ENCODE results near the gene TRAPPC2.
"Not testable (repeated sequence)": the region's sequence is repeated elsewhere in the genome, so short reads cannot be mapped to it uniquely, and the experiment has no call there.

The TRAPPC2 gene

GRCh38 chrX:13681595-13681994, 52.8 kb downstream of the TRAPPC2 start:
- H3K27me3 ChIP-seq (replicated peaks; ENCODE audit: control insufficient read depth, insufficient read depth, low read length, poor library complexity, severe bottlenecking) = no peaks in the 10 kb centered on the region
- no peaks in the 10 kb centered on the region for H3K36me3 ChIP-seq (ENCODE audit: control insufficient read depth, insufficient read depth, low read length)
- H3K27ac ChIP-seq (ENCODE audit: insufficient read depth, low read length, poor library complexity, severe bottlenecking) = no peak overlapping the region
- no peak for DNase-seq
- no peak overlapping the region for H3K4me3 ChIP-seq (ENCODE audit: insufficient read depth, low read depth, low read length, poor library complexity, severe bottlenecking)
- H3K9me3 ChIP-seq (ENCODE audit: control insufficient read depth, low read length) = no peaks in the 10 kb centered on the region
- no peaks in the 10 kb centered on the region for H3K4me1 ChIP-seq (ENCODE audit: control insufficient read depth, insufficient read depth, low read length, poor library complexity, severe bottlenecking)

GRCh38 chrX:13679700-13680099, 54.7 kb downstream of the TRAPPC2 start:
- H3K9me3 ChIP-seq (ENCODE audit: control insufficient read depth, low read length); DNase-seq; H3K27ac ChIP-seq (ENCODE audit: insufficient read depth, low read length, poor library complexity, severe bottlenecking); H3K36me3 ChIP-seq (ENCODE audit: control insufficient read depth, insufficient read depth, low read length); H3K4me3 ChIP-seq (ENCODE audit: insufficient read depth, low read depth, low read length, poor library complexity, severe bottlenecking); H3K27me3 ChIP-seq (replicated peaks; ENCODE audit: control insufficient read depth, insufficient read depth, low read length, poor library complexity, severe bottlenecking); H3K4me1 ChIP-seq (ENCODE audit: control insufficient read depth, insufficient read depth, low read length, poor library complexity, severe bottlenecking): not testable (repeated sequence)

- Histone ChIP-seq H3K27ac (ENCODE audit: insufficient read depth, low read length, poor library complexity, severe bottlenecking) (no peak overlapping the region), H3K4me3 (ENCODE audit: insufficient read depth, low read depth, low read length, poor library complexity, severe bottlenecking) (no peak overlapping the region), H3K27me3 (replicated peaks; ENCODE audit: control insufficient read depth, insufficient read depth, low read length, poor library complexity, severe bottlenecking) (no peaks in the 10 kb centered on the region), H3K4me1 (ENCODE audit: control insufficient read depth, insufficient read depth, low read length, poor library complexity, severe bottlenecking) (no peaks in the 10 kb centered on the region), H3K36me3 (ENCODE audit: control insufficient read depth, insufficient read depth, low read length) (no peaks in the 10 kb centered on the region), H3K9me3 (ENCODE audit: control insufficient read depth, low read length) (no peaks in the 10 kb centered on the region)
- no peak for DNase-seq
These were observed 57.5 kb downstream of the TRAPPC2 start for GRCh38 chrX:13676885-13677284.

GRCh38 chrX:13673016-13673415, 61.4 kb downstream of the TRAPPC2 start:
- no peaks in the 10 kb centered on the region for H3K9me3 ChIP-seq (ENCODE audit: control insufficient read depth, low read length)
- H3K4me1 ChIP-seq (ENCODE audit: control insufficient read depth, insufficient read depth, low read length, poor library complexity, severe bottlenecking) = no peaks in the 10 kb centered on the region
- DNase-seq = no peak
- no peaks in the 10 kb centered on the region for H3K36me3 ChIP-seq (ENCODE audit: control insufficient read depth, insufficient read depth, low read length)
- H3K27ac ChIP-seq (ENCODE audit: insufficient read depth, low read length, poor library complexity, severe bottlenecking) = no peak overlapping the region
- H3K4me3 ChIP-seq (ENCODE audit: insufficient read depth, low read depth, low read length, poor library complexity, severe bottlenecking) = no peak overlapping the region
- H3K27me3 ChIP-seq (replicated peaks; ENCODE audit: control insufficient read depth, insufficient read depth, low read length, poor library complexity, severe bottlenecking) = no peaks in the 10 kb centered on the region

- Histone ChIP-seq H3K36me3 (ENCODE audit: control insufficient read depth, insufficient read depth, low read length) (no peaks in the 10 kb centered on the region), H3K4me1 (ENCODE audit: control insufficient read depth, insufficient read depth, low read length, poor library complexity, severe bottlenecking) (no peaks in the 10 kb centered on the region), H3K9me3 (ENCODE audit: control insufficient read depth, low read length) (no peaks in the 10 kb centered on the region), H3K4me3 (ENCODE audit: insufficient read depth, low read depth, low read length, poor library complexity, severe bottlenecking) (no peak overlapping the region), H3K27ac (ENCODE audit: insufficient read depth, low read length, poor library complexity, severe bottlenecking) (no peak overlapping the region), H3K27me3 (replicated peaks; ENCODE audit: control insufficient read depth, insufficient read depth, low read length, poor library complexity, severe bottlenecking) (no peaks in the 10 kb centered on the region)
- no peak for DNase-seq
These were observed 64.2 kb downstream of the TRAPPC2 start for GRCh38 chrX:13670197-13670596.

GRCh38 chrX:13669755-13670154, 64.7 kb downstream of the TRAPPC2 start:
- not testable (repeated sequence) for H3K4me1 ChIP-seq (ENCODE audit: control insufficient read depth, insufficient read depth, low read length, poor library complexity, severe bottlenecking)
- H3K27ac ChIP-seq (ENCODE audit: insufficient read depth, low read length, poor library complexity, severe bottlenecking) = peak overlapping the region; percentile 45

GRCh38 chrX:13669246-13669737, 65.1 kb downstream of the TRAPPC2 start:
- no peaks in the 10 kb centered on the region for H3K36me3 ChIP-seq (ENCODE audit: control insufficient read depth, insufficient read depth, low read length)
- H3K4me3 ChIP-seq (ENCODE audit: insufficient read depth, low read depth, low read length, poor library complexity, severe bottlenecking) = no peak overlapping the region
- no peaks in the 10 kb centered on the region for H3K27me3 ChIP-seq (replicated peaks; ENCODE audit: control insufficient read depth, insufficient read depth, low read length, poor library complexity, severe bottlenecking)
- no peaks in the 10 kb centered on the region for H3K4me1 ChIP-seq (ENCODE audit: control insufficient read depth, insufficient read depth, low read length, poor library complexity, severe bottlenecking)
- peak; percentile 43 to 47 (median 44) for DNase-seq
- peak overlapping the region; percentile 45 for H3K27ac ChIP-seq (ENCODE audit: insufficient read depth, low read length, poor library complexity, severe bottlenecking)
- H3K9me3 ChIP-seq (ENCODE audit: control insufficient read depth, low read length) = no peaks in the 10 kb centered on the region

More at GRCh38 chrX:13669755-13670154, 64.7 kb downstream of the TRAPPC2 start:
- H3K36me3 ChIP-seq (ENCODE audit: control insufficient read depth, insufficient read depth, low read length); H3K27me3 ChIP-seq (replicated peaks; ENCODE audit: control insufficient read depth, insufficient read depth, low read length, poor library complexity, severe bottlenecking); H3K9me3 ChIP-seq (ENCODE audit: control insufficient read depth, low read length); DNase-seq; H3K4me3 ChIP-seq (ENCODE audit: insufficient read depth, low read depth, low read length, poor library complexity, severe bottlenecking): not testable (repeated sequence)

GRCh38 chrX:13667919-13668318, 66.5 kb downstream of the TRAPPC2 start:
- no peaks in the 10 kb centered on the region for H3K9me3 ChIP-seq (ENCODE audit: control insufficient read depth, low read length)
- no peak for DNase-seq
- no peaks in the 10 kb centered on the region for H3K4me1 ChIP-seq (ENCODE audit: control insufficient read depth, insufficient read depth, low read length, poor library complexity, severe bottlenecking)

GRCh38 chrX:13666836-13667235, 67.6 kb downstream of the TRAPPC2 start:
- no peak for DNase-seq
- Histone ChIP-seq H3K36me3 (ENCODE audit: control insufficient read depth, insufficient read depth, low read length) (no peaks in the 10 kb centered on the region), H3K4me3 (ENCODE audit: insufficient read depth, low read depth, low read length, poor library complexity, severe bottlenecking) (no peak overlapping the region), H3K9me3 (ENCODE audit: control insufficient read depth, low read length) (no peaks in the 10 kb centered on the region), H3K27me3 (replicated peaks; ENCODE audit: control insufficient read depth, insufficient read depth, low read length, poor library complexity, severe bottlenecking) (no peaks in the 10 kb centered on the region), H3K4me1 (ENCODE audit: control insufficient read depth, insufficient read depth, low read length, poor library complexity, severe bottlenecking) (no peaks in the 10 kb centered on the region), H3K27ac (ENCODE audit: insufficient read depth, low read length, poor library complexity, severe bottlenecking) (no peak overlapping the region)

More at GRCh38 chrX:13667919-13668318, 66.5 kb downstream of the TRAPPC2 start:
- H3K36me3 ChIP-seq (ENCODE audit: control insufficient read depth, insufficient read depth, low read length) = no peaks in the 10 kb centered on the region
- no peaks in the 10 kb centered on the region for H3K27me3 ChIP-seq (replicated peaks; ENCODE audit: control insufficient read depth, insufficient read depth, low read length, poor library complexity, severe bottlenecking)
- no peak overlapping the region for H3K27ac ChIP-seq (ENCODE audit: insufficient read depth, low read length, poor library complexity, severe bottlenecking)
- H3K4me3 ChIP-seq (ENCODE audit: insufficient read depth, low read depth, low read length, poor library complexity, severe bottlenecking) = no peak overlapping the region

- Histone ChIP-seq H3K36me3 (ENCODE audit: control insufficient read depth, insufficient read depth, low read length) (no peaks in the 10 kb centered on the region), H3K27me3 (replicated peaks; ENCODE audit: control insufficient read depth, insufficient read depth, low read length, poor library complexity, severe bottlenecking) (no peaks in the 10 kb centered on the region), H3K4me3 (ENCODE audit: insufficient read depth, low read depth, low read length, poor library complexity, severe bottlenecking) (no peak overlapping the region), H3K9me3 (ENCODE audit: control insufficient read depth, low read length) (no peaks in the 10 kb centered on the region), H3K27ac (ENCODE audit: insufficient read depth, low read length, poor library complexity, severe bottlenecking) (no peak overlapping the region), H3K4me1 (ENCODE audit: control insufficient read depth, insufficient read depth, low read length, poor library complexity, severe bottlenecking) (no peaks in the 10 kb centered on the region)
- DNase-seq = no peak
These were observed 70.4 kb downstream of the TRAPPC2 start for GRCh38 chrX:13664020-13664419.

Measured in effector memory CD4-positive, alpha-beta T cell (primary cell).